HepG2 (cell line): Measurements from ENCODE around the gene PPP4R1. TPM values are rescaled to one million over a fixed set of nuclear protein-coding genes. Genes with fewer than 3 reads are reported as not detected.
A peak's percentile ranks its signal among the peaks of the same experiment; 100 is the strongest.

Experiments used
- ATAC-seq: fragments of 200-7000 bp; cut with Tn5 transposase; 3 replicates; pipeline ENCODE4 v1.9.1; 2020; ENCODE audit warnings: mild to moderate bottlenecking, moderate library complexity
- BruUV-seq: library from RNA; stranded (reverse); fragments of 400-500 nt; replicated peaks from 2 replicates; lab custom pipeline; 2021; lab: Mats Ljungman, UMichigan
- CTCF ChIA-PET: fragments of 300-600 bp; formaldehyde crosslinking; extraction: SDS; loops from one replicate; lab custom pipeline; 2021; ENCODE audit warnings: low total read pairs, inconsistent platforms, low intra/inter-chr PET ratio; lab: Yijun Ruan, JAX
- POLR2A ChIA-PET: fragments of 350-600 bp; sonication (Branson Sonifier 250); formaldehyde crosslinking; loops from one replicate; lab custom pipeline; 2020; ENCODE audit warnings: antibody characterized with exemption, inconsistent platforms; lab: Yijun Ruan, JAX
- DNase-seq: peaks from one replicate; pipeline ENCODE4 v3.0.0-alpha.2; 2015; ENCODE audit warnings: low spot score
- FAIRE-seq: peaks from 3 replicates; lab custom pipeline; 2011; peaks lifted over from hg19 to GRCh38; lab: Jason Lieb, UNC
- H2AFZ ChIP-seq: one replicate; pipeline ENCODE4 v1.6.1; 2011; ENCODE audit warnings: low read length, inconsistent platforms
- H3K27ac ChIP-seq: fragments of 300-600 bp; 3 replicates; pipeline ENCODE4 v1.8.0; 2011; ENCODE audit warnings: mixed run types, mild to moderate bottlenecking, mixed read lengths, low read length, inconsistent platforms; ENCODE audit not compliant: insufficient read depth; ENCODE audit errors: extremely low read length
- H3K27me3 ChIP-seq, 2 experiments: fragments of 200-600 bp in 1 of 2; 2 replicates in 1 of 2; 3 replicates in 1 of 2; pipeline versions ENCODE4 v1.6.0 to v1.8.0; 2011; ENCODE audit warnings: low read length in 2 of 2, mild to moderate bottlenecking in 2 of 2, moderate library complexity in 2 of 2, inconsistent platforms in 1 of 2; ENCODE audit not compliant: insufficient read depth in 2 of 2, control insufficient read depth in 1 of 2
- H3K36me3 ChIP-seq, 2 experiments: fragments of 200-600 bp in 1 of 2; replicated peaks in 1 of 2; 2 replicates in 1 of 2; 3 replicates in 1 of 2; pipeline versions ENCODE4 v1.5.1 to v1.8.0; 2011; ENCODE audit warnings: low read length in 2 of 2, inconsistent platforms in 1 of 2; ENCODE audit not compliant: insufficient read depth in 2 of 2, control insufficient read depth in 1 of 2
- H3K4me1 ChIP-seq: 2 replicates; pipeline ENCODE4 v1.5.1; 2012; ENCODE audit warnings: low read length, inconsistent platforms; ENCODE audit not compliant: insufficient read depth
- H3K4me2 ChIP-seq: 2 replicates; pipeline ENCODE4 v1.6.0; 2011; ENCODE audit warnings: low read depth, low read length, inconsistent platforms
- H3K4me3 ChIP-seq, 3 experiments: fragments of 200-600 bp in 1 of 3; sonication (generic), shearing (Covaris generic) in 1 of 3; replicated peaks in 1 of 3; 2 replicates each; pipeline ENCODE4 v1.5.1; 2011 to 2016; ENCODE audit warnings: low read length in 3 of 3, inconsistent platforms in 2 of 3, low read depth in 2 of 3, mild to moderate bottlenecking in 2 of 3, control low read depth in 1 of 3, mixed read lengths in 1 of 3; ENCODE audit not compliant: insufficient read depth in 1 of 3
- H3K79me2 ChIP-seq: one replicate; pipeline ENCODE4 v1.6.1; 2011; ENCODE audit warnings: low read length, inconsistent platforms; ENCODE audit not compliant: insufficient read depth
- H3K9ac ChIP-seq: 2 replicates; pipeline ENCODE4 v1.6.0; 2011; ENCODE audit warnings: mild to moderate bottlenecking, low read depth, low read length, inconsistent platforms; ENCODE audit not compliant: insufficient read depth
- H3K9me3 ChIP-seq: 2 replicates; pipeline ENCODE4 v1.5.1; 2012; ENCODE audit warnings: mild to moderate bottlenecking, low read length
- H4K20me1 ChIP-seq: 2 replicates; pipeline ENCODE4 v1.6.0; 2011; ENCODE audit warnings: inconsistent platforms, mild to moderate bottlenecking, low read length, moderate library complexity; ENCODE audit not compliant: insufficient read depth
- ZNF460 ChIP-seq: sonication (generic); formaldehyde crosslinking; IDR thresholded peaks from 2 replicates; pipeline ENCODE4 v1.5.1; 2020; ENCODE audit warnings: missing genetic modification reagents, mild to moderate bottlenecking, borderline replicate concordance
- ZNF530 ChIP-seq: sonication (generic); formaldehyde crosslinking; IDR thresholded peaks from 2 replicates; pipeline ENCODE4 v1.5.0; 2020; ENCODE audit warnings: low read depth, mild to moderate bottlenecking, missing genetic modification reagents
- WGBS: methylation state at CpG from one replicate; pipeline ENCODE4 v1.1.6; 2017; ENCODE audit warnings: low lambda C conversion rate; 5-methylcytosine and 5-hydroxymethylcytosine counted together
- in situ Hi-C: cut with HindIII; loops from 2 replicates; pipeline ENCODE4 v1.10.0; 2017; ENCODE audit warnings: low pct_unique_long_range_greater_than_20kb; ENCODE audit not compliant: extremely low pct_ligation_motif_present
- intact Hi-C: fragments of 100-400 bp; cut with micrococcal nuclease; formaldehyde crosslinking; loops from one replicate; pipeline ENCODE4 v1.10.0; 2022; ENCODE audit not compliant: unreplicated experiment
- polyA plus RNA-seq, 8 experiments: library from polyadenylated mRNA; depleted of rRNA in 3 of 8; stranded (reverse) in 7 of 8; unstranded in 1 of 8; fragments of >200 nt; fragmentation: Illumina TruSeq in 4 of 8; extraction: Trizol in 4 of 8; gene quantifications; 2 replicates each; pipeline versions ENCODE4 v1.2.1 to v1.2.3, GENCODE V29; 2011 to 2016; ENCODE audit warnings: low read depth in 4 of 8, missing spikeins in 1 of 8, mixed read lengths in 1 of 8; ENCODE audit not compliant: insufficient read depth in 1 of 8
- total RNA-seq, 5 experiments: library from RNA; depleted of rRNA; stranded (reverse); fragments of >200 nt; fragmentation: Illumina TruSeq; extraction: Trizol; gene quantifications; 2 replicates each; pipeline ENCODE4 v1.2.3, GENCODE V29; 2016; ENCODE audit warnings: low read depth in 1 of 5
- TF ChIP-seq, protein P1 (sequence below): sonication (generic); formaldehyde crosslinking; IDR thresholded peaks from 2 replicates; pipeline ENCODE4 v1.4.0; 2020; ENCODE audit warnings: low read depth, missing genetic modification reagents

Gene PPP4R1
- total and polyA plus RNA-seq, 2 of the 13 experiments (the other 11 are each of a cell fraction or from before 2014, with no cell fraction given): 66.5 to 72.4 TPM

GRCh38 chr18:9617006-9617542 lies 2.7 kb upstream of the PPP4R1 start:
- FAIRE-seq: no peak
- Histone ChIP-seq H3K36me3 (no peaks in the 10 kb centered on the region), H2AFZ (no peak overlapping the region), H3K9ac (no peak overlapping the region; the same call in 1 of the 2 replicates), H4K20me1 (peaks cover 5% of the 10 kb centered on the region; the same call in 1 of the 2 replicates), H3K4me2 (peak overlapping the region; percentile 47), H3K4me1 (peaks cover 35% of the 10 kb centered on the region), H3K4me3 (no peak overlapping the region; a peak in 2 of 6 replicates), H3K27me3 (no peaks in the 10 kb centered on the region), H3K79me2 (peaks cover 17% of the 10 kb centered on the region), H3K27ac (no peak overlapping the region), H3K9me3 (no peaks in the 10 kb centered on the region)
- ATAC-seq: no peak
- in situ Hi-C loops: loop anchor here (10.0 kb wide), 1 partner anchor 58 kb away; no protein-coding TSS in a partner anchor
- ChIA-PET CTCF (no interaction called here), POLR2A (no interaction called here)
- DNase-seq: no peak
- TF ChIP-seq, protein P1, sequence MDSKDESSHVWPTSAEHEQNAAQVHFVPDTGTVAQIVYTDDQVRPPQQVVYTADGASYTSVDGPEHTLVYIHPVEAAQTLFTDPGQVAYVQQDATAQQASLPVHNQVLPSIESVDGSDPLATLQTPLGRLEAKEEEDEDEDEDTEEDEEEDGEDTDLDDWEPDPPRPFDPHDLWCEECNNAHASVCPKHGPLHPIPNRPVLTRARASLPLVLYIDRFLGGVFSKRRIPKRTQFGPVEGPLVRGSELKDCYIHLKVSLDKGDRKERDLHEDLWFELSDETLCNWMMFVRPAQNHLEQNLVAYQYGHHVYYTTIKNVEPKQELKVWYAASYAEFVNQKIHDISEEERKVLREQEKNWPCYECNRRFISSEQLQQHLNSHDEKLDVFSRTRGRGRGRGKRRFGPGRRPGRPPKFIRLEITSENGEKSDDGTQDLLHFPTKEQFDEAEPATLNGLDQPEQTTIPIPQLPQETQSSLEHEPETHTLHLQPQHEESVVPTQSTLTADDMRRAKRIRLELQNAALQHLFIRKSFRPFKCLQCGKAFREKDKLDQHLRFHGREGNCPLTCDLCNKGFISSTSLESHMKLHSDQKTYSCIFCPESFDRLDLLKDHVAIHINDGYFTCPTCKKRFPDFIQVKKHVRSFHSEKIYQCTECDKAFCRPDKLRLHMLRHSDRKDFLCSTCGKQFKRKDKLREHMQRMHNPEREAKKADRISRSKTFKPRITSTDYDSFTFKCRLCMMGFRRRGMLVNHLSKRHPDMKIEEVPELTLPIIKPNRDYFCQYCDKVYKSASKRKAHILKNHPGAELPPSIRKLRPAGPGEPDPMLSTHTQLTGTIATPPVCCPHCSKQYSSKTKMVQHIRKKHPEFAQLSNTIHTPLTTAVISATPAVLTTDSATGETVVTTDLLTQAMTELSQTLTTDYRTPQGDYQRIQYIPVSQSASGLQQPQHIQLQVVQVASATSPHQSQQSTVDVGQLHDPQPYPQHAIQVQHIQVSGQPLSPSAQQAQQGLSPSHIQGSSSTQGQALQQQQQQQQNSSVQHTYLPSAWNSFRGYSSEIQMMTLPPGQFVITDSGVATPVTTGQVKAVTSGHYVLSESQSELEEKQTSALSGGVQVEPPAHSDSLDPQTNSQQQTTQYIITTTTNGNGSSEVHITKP (CRISPR knock-in tag): 0 out of 2 replicates have a peak, but pooled peaks have one; percentile 31
- TF ChIP-seq ZNF460 (CRISPR knock-in tag): peak; percentile 62; the same call in 1 of the 2 replicates
- no peak for TF ChIP-seq ZNF530
- 50% methylated on average over 5 of the region's 5 CpGs for WGBS
- no TSS peak for BruUV-seq
- intact Hi-C loops: no loop called here
